ENCODE results near the gene COMT.

The COMT gene

GRCh38 chr22:19990188-19990587 is 48.6 kb downstream of the COMT start (continued):
- TF ChIP-seq OSR2 (tag by site-specific recombination; IDR thresholded peaks at IDR 0.05) (no peak), ZNF837 (tag by site-specific recombination; IDR thresholded peaks at IDR 0.05) (no peak), ZFHX2 (tag by site-specific recombination; conservative IDR thresholded peaks at IDR 0.05) (no peak), SP2 (tag by site-specific recombination; IDR thresholded peaks at IDR 0.05) (no peak), ZNF174 (tag by site-specific recombination; IDR thresholded peaks at IDR 0.05) (no peak), OVOL3 (tag by site-specific recombination; IDR thresholded peaks at IDR 0.05) (no peak), ZNF596 (tag by site-specific recombination; IDR thresholded peaks at IDR 0.05) (no peak), SP3 (tag by site-specific recombination; IDR thresholded peaks at IDR 0.05) (no peak), GLI4 (tag by site-specific recombination; IDR thresholded peaks at IDR 0.05) (no peak), ZBTB11 (tag by site-specific recombination; conservative IDR thresholded peaks at IDR 0.05; ENCODE audit: low read depth) (no peak)

- CTCF ChIA-PET, result interaction anchor here (0.5 to 0.8 kb wide), 3 partner anchors 11 to 36 kb away, joined by 3 to 5 read pairs (median 3); no protein-coding TSS in a partner anchor
- TF ChIP-seq ZEB2 (tag by site-specific recombination; IDR thresholded peaks at IDR 0.05) (no peak), ZFHX2 (tag by site-specific recombination; conservative IDR thresholded peaks at IDR 0.05) (0 out of 2 replicates have a peak, but pooled peaks have one; percentile 31), HIC1 (tag by site-specific recombination; IDR thresholded peaks at IDR 0.05) (0 out of 2 replicates have a peak, but pooled peaks have one; percentile 30)
- H3K36me3 ChIP-seq (ENCODE audit: control insufficient read depth in 2 of 2, insufficient read depth in 1 of 2, low read length in 2 of 2), result no peaks in the 10 kb centered on the region
- no peaks in the 10 kb centered on the region for H3K9me3 ChIP-seq (ENCODE audit: control insufficient read depth, insufficient read depth, low read depth, low read length)
- no peak overlapping the region for H3K27ac ChIP-seq (ENCODE audit: extremely low read depth, low read depth, low read length)
- H3K4me1 ChIP-seq (ENCODE audit: control insufficient read depth, insufficient read depth, low read length), result no peaks in the 10 kb centered on the region; the same call in 1 of the 2 replicates
- POLR2A ChIA-PET, result interaction anchor here (0.5 kb wide), 2 partner anchors 20 to 136 kb away, joined by 3 to 5 read pairs; no protein-coding TSS in a partner anchor
- H3K4me3 ChIP-seq (ENCODE audit: low read depth, low read length), result no peak overlapping the region
Measured at GRCh38 chr22:19990609-19991394, 49.2 kb downstream of the COMT start.

- Histone ChIP-seq H3K36me3 (ENCODE audit: control insufficient read depth in 2 of 2, insufficient read depth in 1 of 2, low read length in 2 of 2) (no peaks in the 10 kb centered on the region), H3K9me3 (ENCODE audit: control insufficient read depth, insufficient read depth, low read depth, low read length) (no peaks in the 10 kb centered on the region), H3K4me3 (ENCODE audit: low read depth, low read length) (no peak overlapping the region), H3K27ac (ENCODE audit: extremely low read depth, low read depth, low read length) (no peak overlapping the region), H3K4me1 (ENCODE audit: control insufficient read depth, insufficient read depth, low read length) (no peaks in the 10 kb centered on the region)
- CTCF ChIA-PET, result interaction anchor here (0.6 to 0.8 kb wide), 2 partner anchors 23 to 37 kb away, joined by 3 to 5 read pairs; no protein-coding TSS in a partner anchor
- POLR2A ChIA-PET, result interaction anchor here (0.5 kb wide), 1 partner anchor 20 kb away, joined by 5 read pairs; no protein-coding TSS in a partner anchor
- TF ChIP-seq ZNF513 (tag by site-specific recombination; IDR thresholded peaks at IDR 0.05) (no peak), ZNF449 (tag by site-specific recombination; IDR thresholded peaks at IDR 0.05) (no peak), ZNF518A (tag by site-specific recombination; conservative IDR thresholded peaks at IDR 0.05; ENCODE audit: low read depth) (no peak), GLIS2 (tag by site-specific recombination; IDR thresholded peaks at IDR 0.05) (no peak), ZSCAN4 (tag by site-specific recombination; IDR thresholded peaks at IDR 0.05) (no peak)
Measured at GRCh38 chr22:19991395-19991644, 49.7 kb downstream of the COMT start.
